Fibroblast of the conjunctiva (primary cell): ENCODE measurements around the gene DMXL2.
"Not testable (repeated sequence)": the region's sequence is repeated elsewhere in the genome, so short reads cannot be mapped to it uniquely, and the experiment has no call there.

Source experiments
- DNase-seq: peaks from one replicate; pipeline ENCODE4 v3.0.0-alpha.2; 2010; ENCODE audit warnings: low read depth

DMXL2 gene

DNA sequence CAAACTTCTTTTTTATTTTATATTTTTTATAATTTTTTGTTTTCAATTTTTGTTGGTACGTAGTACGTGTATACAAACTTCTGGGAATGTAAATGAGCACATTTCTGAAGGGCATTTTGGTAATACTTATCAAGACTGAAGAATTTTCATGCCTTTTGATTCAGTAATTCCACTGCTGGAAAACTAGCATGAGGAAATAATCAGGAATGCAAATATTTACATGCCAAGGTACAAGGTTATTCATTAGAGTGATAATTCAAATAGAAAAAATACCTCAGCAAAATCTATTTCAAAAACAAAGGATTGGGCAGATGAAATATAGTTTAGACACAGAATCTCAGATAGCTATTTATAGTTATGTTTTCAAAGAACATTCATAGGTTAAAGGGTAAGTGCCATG lies 128.7 kb downstream of the DMXL2 start:
- DNase-seq: no peak

DNA sequence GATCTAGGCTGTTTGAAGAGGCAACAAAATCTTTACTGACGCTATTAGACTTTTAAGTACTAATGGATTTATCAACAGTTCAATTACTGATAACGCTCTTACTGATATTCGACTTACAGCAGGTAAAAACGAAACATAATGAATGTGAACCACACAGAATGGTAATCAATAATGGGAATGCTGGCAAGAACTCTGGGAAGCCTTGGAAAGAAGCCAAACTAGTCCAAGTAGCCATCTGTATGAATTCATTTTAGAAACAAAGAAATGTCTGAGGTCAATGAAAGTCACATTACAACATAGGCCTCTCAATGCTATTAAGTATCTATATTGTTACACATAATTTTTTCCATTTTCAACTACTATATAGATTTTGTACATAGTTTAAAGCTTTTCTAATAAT lies 130.0 kb downstream of the DMXL2 start:
- no peak for DNase-seq

GRCh38 chr15:51491941-51492340 lies 130.6 kb downstream of the DMXL2 start:
- no peak for DNase-seq

DNA sequence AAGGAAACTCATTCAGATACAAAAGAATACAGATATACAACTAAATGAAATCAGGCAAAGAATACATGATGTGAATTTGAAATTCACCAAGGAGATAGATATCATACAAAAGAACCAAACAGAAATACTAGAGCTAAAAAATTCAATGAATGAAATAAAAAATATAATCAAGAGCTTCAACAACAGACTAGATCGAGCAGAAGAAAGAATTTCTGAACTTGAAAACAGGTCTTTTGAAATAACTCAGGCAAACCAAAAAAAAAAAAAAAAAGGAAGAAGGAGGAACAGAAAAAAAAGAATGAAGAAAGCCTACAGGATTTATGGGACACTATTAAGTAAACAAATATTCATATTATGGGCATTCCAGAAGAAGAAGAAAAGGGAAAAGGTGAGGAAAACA lies 137.8 kb downstream of the DMXL2 start:
- no peak for DNase-seq

GRCh38 chr15:51483985-51484384 lies 138.6 kb downstream of the DMXL2 start:
- DNase-seq: no peak

DNA sequence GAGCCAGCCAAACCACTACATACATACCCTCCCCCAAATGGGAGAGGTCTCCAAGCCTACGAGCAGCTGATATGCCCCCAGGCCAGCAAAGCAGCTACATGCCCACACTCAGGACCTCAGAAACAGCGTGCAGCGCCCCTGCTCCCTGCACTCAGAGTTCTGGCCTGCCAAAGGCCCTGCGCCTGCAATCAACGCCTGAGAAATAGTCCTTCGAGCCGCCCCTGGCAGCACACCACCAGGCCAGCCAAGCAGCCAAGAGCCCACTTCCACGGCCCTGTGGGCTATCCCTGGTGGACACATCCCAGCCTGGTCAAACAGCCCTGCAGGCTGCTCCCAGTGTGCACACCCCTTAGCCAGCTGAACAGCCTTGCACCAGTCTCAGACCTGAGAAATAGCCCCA lies 139.1 kb downstream of the DMXL2 start:
- no peak for DNase-seq

DNA sequence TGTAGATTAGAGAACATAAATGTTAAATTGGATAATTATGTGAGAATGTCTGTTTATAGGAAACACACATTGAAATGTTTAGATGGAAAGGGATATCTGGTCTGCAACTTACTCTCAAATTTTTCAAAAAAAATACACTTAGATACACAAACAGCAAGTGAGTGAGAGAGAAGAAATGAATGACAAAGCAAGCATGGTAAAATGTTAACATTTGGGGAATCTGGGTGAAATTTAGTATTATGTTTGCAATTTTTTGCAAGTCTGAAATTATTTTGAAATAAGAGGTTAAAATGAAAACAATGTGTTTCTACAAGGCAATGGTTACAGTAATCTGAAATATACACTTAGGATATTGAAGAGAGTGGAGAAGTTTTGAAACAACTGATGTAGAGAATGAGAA lies 146.8 kb downstream of the DMXL2 start:
- DNase-seq: no peak

DNA sequence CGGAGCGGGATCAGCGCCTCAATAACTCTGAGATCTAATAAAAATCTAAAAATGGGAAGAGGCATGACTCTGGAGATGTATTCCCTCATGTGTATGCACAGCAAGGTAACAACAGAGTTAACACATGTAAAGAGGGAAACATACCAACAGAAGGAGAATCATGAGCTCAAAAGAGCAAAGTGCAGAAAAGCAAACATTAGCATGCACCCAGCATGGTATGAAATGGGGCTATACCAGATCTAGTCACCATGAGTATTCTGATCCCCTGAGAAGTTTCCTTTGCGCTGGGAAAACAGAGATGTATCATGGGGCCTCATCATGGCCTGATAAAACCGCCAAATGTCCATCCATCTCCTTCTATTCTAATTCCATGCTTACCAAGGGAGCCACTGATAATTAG lies 152.1 kb downstream of the DMXL2 start:
- DNase-seq: no peak

DNA sequence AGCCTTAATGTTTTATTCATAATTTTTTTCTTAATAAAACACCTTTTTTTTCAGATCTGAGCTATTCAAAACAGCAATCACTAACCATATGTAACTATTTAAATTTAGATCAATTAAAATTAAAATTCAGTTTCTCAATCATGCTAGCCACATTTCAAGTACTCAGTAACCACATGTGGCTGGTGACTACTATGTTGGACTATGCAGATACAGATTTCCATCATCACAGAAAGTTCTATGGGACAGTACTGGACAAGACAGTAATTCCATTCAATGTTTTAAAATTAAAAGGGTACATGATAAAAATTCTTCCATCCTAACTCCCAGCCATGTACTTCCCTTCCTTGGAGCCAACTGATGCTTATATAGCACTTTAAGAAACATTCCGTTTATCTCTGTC lies 161.8 kb downstream of the DMXL2 start:
- no peak for DNase-seq

- DNase-seq: no peak
These were observed 172.6 kb downstream of the DMXL2 start for GRCh38 chr15:51450001-51450400.

DNA sequence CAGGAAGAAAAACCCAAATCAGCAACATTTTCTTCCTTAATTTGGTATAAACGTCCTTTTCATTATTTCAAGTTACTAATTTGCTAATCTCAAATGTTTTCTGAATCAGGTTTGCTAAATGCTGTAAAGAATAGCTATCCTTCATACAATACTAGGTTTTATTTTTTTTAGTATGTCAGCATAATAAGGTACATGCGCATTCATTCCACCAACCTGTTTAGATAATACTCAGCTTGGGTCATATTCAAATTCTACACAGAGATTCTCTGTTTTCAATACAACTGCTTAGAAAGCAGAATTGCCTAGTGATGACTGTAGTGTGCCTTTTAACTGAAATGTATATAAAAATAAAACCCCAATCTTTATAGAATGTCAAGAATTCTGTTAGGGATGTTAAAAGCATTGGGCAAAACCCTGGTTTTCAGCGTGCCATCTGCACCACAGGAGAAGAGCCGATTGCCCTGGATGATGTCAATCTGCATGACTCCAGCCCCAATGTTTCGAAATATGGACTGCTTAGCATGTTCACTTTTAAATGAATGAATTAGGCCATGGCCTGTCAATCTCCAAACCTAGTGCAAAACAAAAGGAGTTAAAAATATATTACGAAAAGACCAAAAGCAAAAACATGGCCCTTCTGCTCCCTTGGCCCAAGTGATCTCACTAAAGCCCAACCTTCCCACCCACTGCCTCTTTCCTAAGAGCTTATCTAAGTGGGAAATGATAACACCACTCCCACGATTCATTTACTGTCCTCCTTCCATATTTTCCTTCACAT lies 173.8 kb downstream of the DMXL2 start:
- DNase-seq: no peak

GRCh38 chr15:51447855-51448621 lies 174.5 kb downstream of the DMXL2 start:
- no peak for DNase-seq

DNA sequence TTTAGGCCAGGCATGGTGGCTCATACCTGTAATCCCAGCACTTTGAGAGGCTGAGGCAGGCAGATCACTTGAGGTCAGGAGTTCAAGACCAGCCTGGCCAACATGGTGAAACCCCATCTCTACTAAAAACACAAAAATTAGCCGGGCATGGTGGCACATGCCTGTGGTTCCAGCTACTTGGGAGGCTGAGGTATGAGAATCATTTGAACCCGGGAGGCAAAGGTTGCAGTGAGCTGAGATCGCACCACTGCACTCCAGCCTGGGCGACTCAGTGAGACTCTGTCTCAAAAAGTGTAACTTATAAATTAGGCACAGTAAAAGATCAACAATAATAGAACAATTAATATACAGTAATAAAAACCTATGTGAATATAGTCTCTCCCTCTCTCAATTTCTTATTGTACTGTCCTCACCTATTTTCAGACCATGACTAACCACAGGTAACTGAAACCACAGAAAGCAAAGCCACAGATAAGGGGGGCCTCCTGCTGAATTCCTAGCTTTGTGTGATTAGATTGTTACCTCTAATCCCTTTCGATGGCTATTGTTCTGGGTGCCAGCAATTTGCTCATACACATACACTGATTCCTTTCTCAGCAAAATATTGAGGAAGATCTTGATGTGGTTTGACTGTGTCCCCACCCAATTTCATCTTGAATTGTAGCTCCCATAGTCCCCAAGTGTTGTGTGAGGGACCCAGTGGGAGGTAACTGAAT lies 176.4 kb downstream of the DMXL2 start:
- not testable (repeated sequence) for DNase-seq

- no peak for DNase-seq
These were observed 177.8 kb downstream of the DMXL2 start for GRCh38 chr15:51444807-51445206.

DNA sequence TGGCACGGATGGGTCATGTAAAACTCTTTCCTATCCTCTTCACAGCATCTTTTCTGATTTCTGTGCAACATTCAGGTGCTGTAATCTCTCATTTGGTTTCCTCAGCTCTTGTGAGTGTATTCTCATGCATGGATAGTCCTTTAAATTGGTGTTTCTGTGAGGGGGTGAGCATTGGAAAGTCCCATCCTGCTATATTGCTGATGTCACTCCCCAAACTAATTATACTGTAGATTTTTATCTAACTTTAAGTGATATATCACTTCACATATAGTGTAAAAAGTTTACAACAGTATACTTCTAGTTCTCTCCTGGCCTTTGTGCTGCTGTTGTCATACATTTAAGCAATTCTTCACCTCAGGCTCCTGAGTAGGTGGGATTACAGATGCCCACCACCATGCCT lies 178.5 kb downstream of the DMXL2 start:
- no peak for DNase-seq

DNA sequence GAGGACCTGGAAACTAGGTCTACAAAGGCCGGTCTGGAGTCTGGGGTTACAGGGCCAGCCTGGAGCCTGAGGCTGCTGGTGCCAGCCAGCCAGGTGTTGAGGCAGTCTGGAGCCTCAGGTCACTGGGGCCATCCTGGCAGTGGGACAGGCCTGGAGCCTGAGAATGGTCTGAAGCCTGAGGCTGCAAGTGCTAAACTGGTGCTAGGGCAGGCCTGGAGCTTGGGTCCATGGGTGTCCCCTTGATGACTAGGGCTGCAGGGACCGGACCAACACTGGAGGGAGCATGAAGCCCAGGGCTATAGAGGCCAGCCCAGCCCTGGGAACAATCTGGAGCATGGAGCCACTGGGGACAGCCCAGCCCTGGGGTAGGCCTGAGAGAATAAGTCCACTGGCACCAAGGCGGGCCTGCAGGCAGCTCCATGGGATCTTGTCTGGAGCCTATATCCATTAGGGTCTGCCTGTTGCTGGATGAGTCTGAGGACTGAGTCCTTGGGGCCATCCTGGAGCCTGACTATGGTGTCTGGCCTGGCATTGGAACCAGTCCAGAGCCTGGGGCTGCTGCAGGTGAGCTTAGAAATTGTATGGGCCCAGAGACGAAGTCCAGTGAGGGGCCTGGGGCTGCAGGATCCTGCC lies 179.2 kb downstream of the DMXL2 start:
- DNase-seq: no peak

GRCh38 chr15:51438526-51438925 lies 184.0 kb downstream of the DMXL2 start:
- no peak for DNase-seq

GRCh38 chr15:51425517-51426040 lies 197.0 kb downstream of the DMXL2 start:
- no peak for DNase-seq

DNA sequence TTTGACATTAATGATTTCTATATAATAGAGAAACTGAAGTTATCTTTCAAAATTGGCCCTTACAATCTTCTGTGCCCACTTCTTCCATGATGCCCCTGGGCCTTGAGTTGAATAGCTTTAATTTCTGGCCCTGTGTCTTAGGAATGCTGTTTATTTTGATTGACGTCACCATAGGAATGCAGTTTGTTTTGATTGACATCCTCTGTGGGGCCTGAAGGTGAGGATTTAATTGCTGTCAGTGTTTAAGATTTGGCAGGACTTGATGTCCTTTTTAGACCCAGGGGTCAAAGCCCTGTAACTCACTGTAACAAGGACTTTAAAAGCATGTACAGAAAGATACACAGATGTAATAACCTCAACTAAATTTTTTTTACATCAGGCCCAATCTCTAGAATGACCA lies 197.8 kb downstream of the DMXL2 start:
- DNase-seq: no peak

DNA sequence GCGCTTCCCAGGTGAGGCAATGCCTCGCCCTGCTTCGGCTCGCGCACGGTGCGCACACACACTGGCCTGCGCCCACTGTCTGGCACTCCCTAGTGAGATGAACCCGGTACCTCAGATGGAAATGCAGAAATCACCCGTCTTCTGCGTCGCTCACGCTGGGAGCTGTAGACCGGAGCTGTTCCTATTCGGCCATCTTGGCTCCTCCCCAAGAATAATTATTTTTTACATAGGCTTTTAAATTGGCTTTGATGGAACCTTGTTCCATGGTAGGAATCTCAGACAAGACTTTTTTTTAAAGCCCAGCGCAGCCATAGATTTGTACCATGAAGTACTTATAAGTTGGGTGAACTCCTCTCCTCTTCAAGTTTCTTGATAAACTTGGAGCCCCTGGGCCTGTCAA lies 199.5 kb downstream of the DMXL2 start:
- DNase-seq: not testable (repeated sequence)

DNA sequence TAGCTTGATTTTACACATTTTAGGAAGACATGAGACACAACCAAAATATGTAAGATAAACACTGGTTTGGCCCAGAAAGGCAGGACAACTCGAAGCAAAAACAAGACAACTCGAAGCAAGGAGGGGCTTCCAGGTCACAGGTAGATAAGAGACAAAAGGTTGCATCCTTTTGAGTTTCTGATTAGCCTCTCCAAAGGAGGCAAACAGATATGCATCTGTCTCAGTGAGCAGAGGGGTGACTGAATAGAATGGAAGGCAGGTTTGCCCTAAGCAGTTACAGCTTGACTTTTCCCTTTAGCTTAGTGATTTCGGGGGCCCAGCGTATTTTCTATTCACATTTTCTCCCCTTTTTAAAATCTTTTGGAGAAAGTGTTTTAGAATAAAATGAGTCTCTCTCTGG lies 206.4 kb downstream of the DMXL2 start:
- no peak for DNase-seq

- DNase-seq: no peak
These were observed 208.2 kb downstream of the DMXL2 start for GRCh38 chr15:51414256-51414860.
